ENCODE measurements around the gene DCTPP1. TPM values are rescaled to one million over a fixed set of nuclear protein-coding genes. Genes with fewer than 3 reads are reported as not detected.
A peak's percentile ranks its signal among the peaks of the same experiment; 100 is the strongest.
"Not testable (repeated sequence)": the region's sequence is repeated elsewhere in the genome, so short reads cannot be mapped to it uniquely, and the experiment has no call there.

The DCTPP1 gene
- total and polyA plus RNA-seq, 2 donors from 2014 or later, result 39.1 to 64.7 TPM

DNA sequence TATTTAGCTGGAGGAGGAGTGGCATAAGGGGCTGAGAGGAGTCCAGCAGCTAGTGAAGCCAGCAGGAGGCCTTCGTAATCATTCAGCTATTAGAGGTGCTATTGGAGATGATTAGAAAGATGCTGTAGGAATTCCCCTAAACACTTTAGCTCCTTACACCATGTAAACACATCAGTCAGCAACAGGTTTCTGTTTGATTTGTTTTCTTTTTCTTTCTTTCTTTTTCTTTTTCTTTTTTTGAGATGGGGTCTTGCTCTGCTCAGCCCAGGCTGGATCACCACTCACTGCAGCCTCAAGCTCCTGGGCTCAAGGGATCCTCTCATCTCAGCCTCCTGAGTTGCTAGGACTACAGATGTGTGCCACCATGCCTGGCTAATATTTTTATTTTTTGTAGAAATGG lies 26.5 kb upstream of the DCTPP1 start:
- Histone ChIP-seq H3K27me3 (ENCODE audit: control insufficient read depth, insufficient read depth, low read length) (no peaks in the 10 kb centered on the region), H3K9ac (ENCODE audit: low read length in 3 of 3) (no peak overlapping the region), H3K4me1 (ENCODE audit: control insufficient read depth in 2 of 3, insufficient read depth in 2 of 3, low read depth in 1 of 3, low read length in 3 of 3) (no peaks in the 10 kb centered on the region), H3K36me3 (ENCODE audit: control insufficient read depth in 2 of 3, insufficient read depth in 3 of 3, low read length in 3 of 3) (no peaks in the 10 kb centered on the region), H3K9me3 (ENCODE audit: control insufficient read depth in 2 of 3, insufficient read depth in 1 of 3, low read length in 3 of 3) (no peaks in the 10 kb centered on the region), H3K27ac (ENCODE audit: low read depth in 2 of 2, low read length in 2 of 2) (no peak overlapping the region), H3K4me3 (ENCODE audit: low read length in 3 of 3) (no peak overlapping the region)
- intact Hi-C loops (cut with DNase I), result loop anchor here (10.0 kb wide), 1 partner anchor 58 kb away; no protein-coding TSS in a partner anchor
- TF ChIP-seq, protein P1, sequence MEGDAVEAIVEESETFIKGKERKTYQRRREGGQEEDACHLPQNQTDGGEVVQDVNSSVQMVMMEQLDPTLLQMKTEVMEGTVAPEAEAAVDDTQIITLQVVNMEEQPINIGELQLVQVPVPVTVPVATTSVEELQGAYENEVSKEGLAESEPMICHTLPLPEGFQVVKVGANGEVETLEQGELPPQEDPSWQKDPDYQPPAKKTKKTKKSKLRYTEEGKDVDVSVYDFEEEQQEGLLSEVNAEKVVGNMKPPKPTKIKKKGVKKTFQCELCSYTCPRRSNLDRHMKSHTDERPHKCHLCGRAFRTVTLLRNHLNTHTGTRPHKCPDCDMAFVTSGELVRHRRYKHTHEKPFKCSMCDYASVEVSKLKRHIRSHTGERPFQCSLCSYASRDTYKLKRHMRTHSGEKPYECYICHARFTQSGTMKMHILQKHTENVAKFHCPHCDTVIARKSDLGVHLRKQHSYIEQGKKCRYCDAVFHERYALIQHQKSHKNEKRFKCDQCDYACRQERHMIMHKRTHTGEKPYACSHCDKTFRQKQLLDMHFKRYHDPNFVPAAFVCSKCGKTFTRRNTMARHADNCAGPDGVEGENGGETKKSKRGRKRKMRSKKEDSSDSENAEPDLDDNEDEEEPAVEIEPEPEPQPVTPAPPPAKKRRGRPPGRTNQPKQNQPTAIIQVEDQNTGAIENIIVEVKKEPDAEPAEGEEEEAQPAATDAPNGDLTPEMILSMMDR (IDR thresholded peaks at IDR 0.05; ENCODE audit: borderline replicate concordance, extremely low read depth, insufficient read depth), result no peak
- DNase-seq (no peak), FAIRE-seq (no peak)

DNA sequence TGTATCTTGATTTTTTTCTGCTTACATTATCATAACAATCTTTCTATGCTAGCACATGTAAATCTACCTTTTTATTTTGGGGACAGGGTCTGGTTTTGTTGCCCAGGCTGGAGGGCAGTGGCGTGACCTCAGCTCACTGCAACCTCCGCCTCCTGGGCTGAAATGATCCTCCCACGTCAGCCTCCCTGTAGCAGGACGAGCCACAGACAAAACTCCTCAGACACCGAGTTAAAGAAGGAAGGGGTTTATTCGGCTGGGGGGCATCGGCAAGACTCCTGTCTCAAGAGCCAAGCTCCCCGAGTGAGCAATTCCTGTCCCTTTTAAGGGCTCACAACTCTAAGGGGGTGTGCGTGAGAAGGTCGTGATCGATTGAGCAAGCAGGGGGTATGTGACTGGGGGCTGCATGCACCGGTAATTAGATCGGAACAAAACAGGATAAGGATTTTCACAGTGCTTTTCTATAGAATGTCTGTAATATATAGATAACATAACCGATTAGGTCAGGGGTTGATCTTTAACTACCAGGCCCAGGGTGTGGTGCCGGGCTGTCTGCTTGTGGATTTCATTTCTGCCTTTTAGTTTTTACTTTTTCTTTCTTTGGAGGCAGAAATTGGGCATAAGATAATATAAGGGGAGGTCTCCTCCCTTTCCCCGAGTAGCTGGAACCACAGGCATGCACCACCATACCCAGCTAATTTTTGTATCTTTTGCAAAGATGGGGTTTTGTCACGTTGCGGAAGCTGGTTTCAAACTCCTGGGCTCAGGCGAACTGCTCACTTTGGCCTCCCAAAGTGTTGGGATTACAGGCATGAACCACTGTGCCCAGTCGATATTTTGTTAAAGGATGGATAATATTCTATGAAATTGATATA lies 23.1 kb upstream of the DCTPP1 start:
- not testable (repeated sequence) for H3K9me3 ChIP-seq (ENCODE audit: control insufficient read depth in 2 of 3, insufficient read depth in 1 of 3, low read length in 3 of 3); FAIRE-seq; H3K36me3 ChIP-seq (ENCODE audit: control insufficient read depth in 2 of 3, insufficient read depth in 3 of 3, low read length in 3 of 3); H3K27ac ChIP-seq (ENCODE audit: low read depth in 2 of 2, low read length in 2 of 2); H3K4me3 ChIP-seq (ENCODE audit: low read length in 3 of 3); H3K27me3 ChIP-seq (ENCODE audit: control insufficient read depth, insufficient read depth, low read length); H3K4me1 ChIP-seq (ENCODE audit: control insufficient read depth in 2 of 3, insufficient read depth in 2 of 3, low read depth in 1 of 3, low read length in 3 of 3); H3K9ac ChIP-seq (ENCODE audit: low read length in 3 of 3)
- DNase-seq, result peak in 1 of 5 donors; percentile 15
- intact Hi-C loops (cut with DNase I), result loop anchor here (10.0 kb wide), 1 partner anchor 62 kb away; no protein-coding TSS in a partner anchor

DNA sequence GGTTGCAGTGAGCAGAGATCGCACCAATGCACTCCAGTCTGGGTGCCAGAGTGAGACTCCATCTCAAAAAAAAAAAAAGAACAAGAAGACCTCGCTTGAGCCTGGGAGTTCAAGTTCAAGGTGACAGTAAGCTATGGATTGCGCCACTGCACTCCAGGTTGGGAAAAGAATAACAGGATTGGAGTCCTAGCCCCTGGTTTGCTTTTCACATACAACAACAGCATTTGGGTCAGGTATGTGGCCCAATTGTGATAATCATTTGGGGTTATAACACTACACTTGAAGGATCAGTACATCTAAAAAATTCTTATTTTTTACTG lies 19.2 kb upstream of the DCTPP1 start:
- TF ChIP-seq, protein P1 (IDR thresholded peaks at IDR 0.05; ENCODE audit: borderline replicate concordance, extremely low read depth, insufficient read depth), result no peak
- no peaks in the 10 kb centered on the region for H3K27me3 ChIP-seq (ENCODE audit: control insufficient read depth, insufficient read depth, low read length)
- H3K27ac ChIP-seq (ENCODE audit: low read depth in 2 of 2, low read length in 2 of 2), result no peak overlapping the region
- peaks cover 3 to 7% (median 4%) of the 10 kb centered on the region in 3 donors for H3K36me3 ChIP-seq (ENCODE audit: control insufficient read depth in 2 of 3, insufficient read depth in 3 of 3, low read length in 3 of 3)
- no peak overlapping the region for H3K4me3 ChIP-seq (ENCODE audit: low read length in 3 of 3)
- H3K9me3 ChIP-seq (ENCODE audit: control insufficient read depth in 2 of 3, insufficient read depth in 1 of 3, low read length in 3 of 3), result peaks cover 0 to 10% (median 0%) of the 10 kb centered on the region in 3 donors
- DNase-seq (no peak), FAIRE-seq (no peak)
- H3K4me1 ChIP-seq (ENCODE audit: control insufficient read depth in 2 of 3, insufficient read depth in 2 of 3, low read depth in 1 of 3, low read length in 3 of 3), result peaks cover 0 to 15% (median 8%) of the 10 kb centered on the region in 3 donors
- intact Hi-C loops (cut with DNase I), result no loop called here
- no peak overlapping the region for H3K9ac ChIP-seq (ENCODE audit: low read length in 3 of 3)

DNA sequence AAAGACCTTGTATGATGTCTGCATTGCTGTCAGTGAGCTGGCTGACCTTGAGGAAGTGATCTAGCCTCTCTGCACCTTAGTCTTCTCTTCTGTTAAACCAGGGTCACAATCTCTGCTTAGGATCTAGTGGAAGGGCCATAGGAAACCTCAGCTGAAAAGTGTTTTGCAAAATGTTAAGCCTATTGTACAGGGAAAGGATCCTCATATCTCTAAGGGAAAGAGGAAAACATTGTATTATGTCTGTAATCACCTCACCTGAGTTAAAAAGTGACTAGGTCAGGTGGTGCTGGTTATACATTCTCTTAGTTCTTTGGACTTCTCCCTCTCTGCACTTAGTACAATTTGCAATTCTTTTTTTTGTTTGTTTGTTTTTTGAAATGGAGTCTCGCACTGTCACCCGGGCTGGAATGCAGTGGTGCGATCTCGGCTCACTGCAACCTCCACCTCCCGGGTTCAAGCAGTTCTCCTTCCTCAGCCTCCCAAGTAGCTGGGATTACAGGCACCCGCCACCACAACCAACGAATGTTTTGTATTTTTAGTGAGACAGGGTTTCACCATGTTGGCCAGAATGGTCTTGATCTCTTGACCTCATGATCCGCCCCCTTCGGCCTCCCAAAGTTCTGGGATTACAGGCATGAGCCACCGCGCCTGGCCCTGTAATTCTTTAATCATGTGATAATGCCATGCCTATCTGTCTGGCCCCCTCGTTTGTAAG lies 17.8 kb upstream of the DCTPP1 start:
- intact Hi-C loops (cut with DNase I), result no loop called here
- H3K27ac ChIP-seq (ENCODE audit: low read depth in 2 of 2, low read length in 2 of 2), result peak overlapping the region; percentile 83 to 85
- DNase-seq (peak in 2 of 5 donors; percentile 66 to 77), FAIRE-seq (no peak)
- peaks cover 3 to 13% (median 4%) of the 10 kb centered on the region in 3 donors for H3K36me3 ChIP-seq (ENCODE audit: control insufficient read depth in 2 of 3, insufficient read depth in 3 of 3, low read length in 3 of 3)
- H3K4me1 ChIP-seq (ENCODE audit: control insufficient read depth in 2 of 3, insufficient read depth in 2 of 3, low read depth in 1 of 3, low read length in 3 of 3), result peaks cover 0 to 15% (median 8%) of the 10 kb centered on the region in 3 donors
- TF ChIP-seq, protein P1 (IDR thresholded peaks at IDR 0.05; ENCODE audit: borderline replicate concordance, extremely low read depth, insufficient read depth), result no peak
- H3K4me3 ChIP-seq (ENCODE audit: low read length in 3 of 3), result peak overlapping the region in 2 of 3 donors; percentile 16 to 20
- H3K9me3 ChIP-seq (ENCODE audit: control insufficient read depth in 2 of 3, insufficient read depth in 1 of 3, low read length in 3 of 3), result peaks cover 0 to 12% (median 0%) of the 10 kb centered on the region in 3 donors
- peak overlapping the region in 1 of 3 donors; percentile 37 for H3K9ac ChIP-seq (ENCODE audit: low read length in 3 of 3)
- no peaks in the 10 kb centered on the region for H3K27me3 ChIP-seq (ENCODE audit: control insufficient read depth, insufficient read depth, low read length)

All from kidney (tissue), 14 donors.